ENCODE results near the gene SPRED1.
A peak's percentile ranks its signal among the peaks of the same experiment; 100 is the strongest.

Gene SPRED1

DNA sequence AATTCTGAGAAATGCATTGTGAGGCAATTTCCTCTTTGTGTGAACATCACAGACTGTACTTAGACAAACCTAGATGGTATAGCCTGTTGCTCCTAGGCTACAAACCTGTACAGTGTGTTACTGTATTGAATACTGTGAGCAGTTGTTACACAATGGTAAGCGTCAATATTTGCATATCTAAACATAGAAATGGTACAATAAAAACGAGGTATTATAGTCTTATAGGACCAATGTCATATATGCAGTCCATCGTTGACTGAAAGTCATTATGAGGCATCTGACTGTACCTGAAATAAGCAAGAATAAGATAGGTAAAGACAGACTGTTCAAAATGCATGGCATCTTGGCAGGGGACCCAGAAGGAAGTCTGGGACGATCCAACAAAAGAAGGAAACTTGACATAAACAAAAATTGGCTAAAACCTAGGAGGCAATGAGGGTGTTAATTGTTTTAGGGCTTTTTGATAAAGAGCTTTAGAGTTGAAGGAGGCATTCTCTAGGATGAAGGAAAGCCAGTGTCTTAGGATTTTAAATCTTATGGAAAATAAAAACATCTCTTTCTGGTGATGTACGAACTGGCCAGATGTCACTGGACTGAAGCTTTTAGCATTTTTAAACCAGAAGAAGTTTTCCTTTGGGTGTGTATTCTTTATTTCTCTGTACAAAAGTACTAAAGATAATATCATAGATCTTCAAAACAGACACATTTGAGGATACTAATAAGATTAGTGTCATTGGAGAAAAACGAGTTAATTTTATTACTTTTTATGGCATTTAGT, 9.2 kb upstream of the SPRED1 start (continued):
- TF ChIP-seq, protein P1, sequence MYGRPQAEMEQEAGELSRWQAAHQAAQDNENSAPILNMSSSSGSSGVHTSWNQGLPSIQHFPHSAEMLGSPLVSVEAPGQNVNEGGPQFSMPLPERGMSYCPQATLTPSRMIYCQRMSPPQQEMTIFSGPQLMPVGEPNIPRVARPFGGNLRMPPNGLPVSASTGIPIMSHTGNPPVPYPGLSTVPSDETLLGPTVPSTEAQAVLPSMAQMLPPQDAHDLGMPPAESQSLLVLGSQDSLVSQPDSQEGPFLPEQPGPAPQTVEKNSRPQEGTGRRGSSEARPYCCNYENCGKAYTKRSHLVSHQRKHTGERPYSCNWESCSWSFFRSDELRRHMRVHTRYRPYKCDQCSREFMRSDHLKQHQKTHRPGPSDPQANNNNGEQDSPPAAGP (tag by site-specific recombination; IDR thresholded peaks at IDR 0.05) = no peak
- TF ChIP-seq ZNF561 (tag by site-specific recombination; IDR thresholded peaks at IDR 0.05; ENCODE audit: borderline replicate concordance) = no peak
- TF ChIP-seq, protein P2, sequence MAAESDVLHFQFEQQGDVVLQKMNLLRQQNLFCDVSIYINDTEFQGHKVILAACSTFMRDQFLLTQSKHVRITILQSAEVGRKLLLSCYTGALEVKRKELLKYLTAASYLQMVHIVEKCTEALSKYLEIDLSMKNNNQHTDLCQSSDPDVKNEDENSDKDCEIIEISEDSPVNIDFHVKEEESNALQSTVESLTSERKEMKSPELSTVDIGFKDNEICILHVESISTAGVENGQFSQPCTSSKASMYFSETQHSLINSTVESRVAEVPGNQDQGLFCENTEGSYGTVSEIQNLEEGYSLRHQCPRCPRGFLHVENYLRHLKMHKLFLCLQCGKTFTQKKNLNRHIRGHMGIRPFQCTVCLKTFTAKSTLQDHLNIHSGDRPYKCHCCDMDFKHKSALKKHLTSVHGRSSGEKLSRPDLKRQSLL (tag by site-specific recombination; IDR thresholded peaks at IDR 0.05) = no peak

DNA sequence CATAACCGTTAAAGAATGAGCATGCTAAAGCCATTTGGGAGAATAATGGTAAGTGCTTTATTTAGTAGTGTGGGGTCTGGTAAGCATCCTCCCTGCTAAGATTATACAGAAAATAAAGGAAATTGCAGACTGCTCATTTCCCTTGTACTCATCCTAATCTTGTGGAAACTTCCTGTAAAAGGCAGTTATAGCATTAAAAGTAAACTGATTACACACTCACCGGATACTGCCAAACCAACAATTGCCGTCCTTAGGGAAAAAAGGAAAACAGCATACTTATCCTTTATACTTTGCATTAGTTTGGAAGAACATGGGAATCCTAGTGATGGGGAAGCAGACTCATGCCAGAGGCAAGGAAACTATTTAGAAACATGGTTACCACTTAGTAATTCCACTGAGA, 5.3 kb upstream of the SPRED1 start:
- POLR2A ChIA-PET = no interaction called here

DNA sequence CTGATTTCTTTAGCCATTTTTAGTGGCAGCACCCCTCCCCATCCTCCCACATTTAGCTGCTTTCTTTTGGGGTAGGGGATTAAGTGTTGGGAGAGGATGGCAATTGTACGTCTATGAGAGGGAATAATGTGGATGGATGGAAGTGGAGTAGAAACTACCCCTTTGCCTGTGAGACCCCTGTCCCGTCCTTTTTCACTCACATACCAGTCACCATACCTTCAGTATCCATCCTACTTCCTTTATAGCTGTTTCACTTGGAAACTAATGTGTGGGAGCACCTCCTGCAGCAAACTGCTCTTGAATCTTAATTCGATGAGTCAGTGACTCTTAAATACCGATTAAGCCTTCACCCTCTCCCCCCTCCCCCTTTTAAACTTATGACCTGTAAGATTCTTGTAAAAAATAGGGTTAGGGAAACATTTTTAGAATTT, 730 bp downstream of the SPRED1 start:
- Histone ChIP-seq H3K27ac (ENCODE audit: extremely low read depth, low read depth, low read length) (peak overlapping the region; percentile 88; the same call in 1 of the 2 replicates), H3K4me3 (ENCODE audit: low read depth, low read length) (peak overlapping the region; percentile 79)
- POLR2A ChIA-PET = interaction anchor here (1.1 to 2.3 kb wide), 2 partner anchors 25 to 181 kb away, joined by 3 to 6 read pairs; no protein-coding TSS in a partner anchor
- TF ChIP-seq, protein P3, sequence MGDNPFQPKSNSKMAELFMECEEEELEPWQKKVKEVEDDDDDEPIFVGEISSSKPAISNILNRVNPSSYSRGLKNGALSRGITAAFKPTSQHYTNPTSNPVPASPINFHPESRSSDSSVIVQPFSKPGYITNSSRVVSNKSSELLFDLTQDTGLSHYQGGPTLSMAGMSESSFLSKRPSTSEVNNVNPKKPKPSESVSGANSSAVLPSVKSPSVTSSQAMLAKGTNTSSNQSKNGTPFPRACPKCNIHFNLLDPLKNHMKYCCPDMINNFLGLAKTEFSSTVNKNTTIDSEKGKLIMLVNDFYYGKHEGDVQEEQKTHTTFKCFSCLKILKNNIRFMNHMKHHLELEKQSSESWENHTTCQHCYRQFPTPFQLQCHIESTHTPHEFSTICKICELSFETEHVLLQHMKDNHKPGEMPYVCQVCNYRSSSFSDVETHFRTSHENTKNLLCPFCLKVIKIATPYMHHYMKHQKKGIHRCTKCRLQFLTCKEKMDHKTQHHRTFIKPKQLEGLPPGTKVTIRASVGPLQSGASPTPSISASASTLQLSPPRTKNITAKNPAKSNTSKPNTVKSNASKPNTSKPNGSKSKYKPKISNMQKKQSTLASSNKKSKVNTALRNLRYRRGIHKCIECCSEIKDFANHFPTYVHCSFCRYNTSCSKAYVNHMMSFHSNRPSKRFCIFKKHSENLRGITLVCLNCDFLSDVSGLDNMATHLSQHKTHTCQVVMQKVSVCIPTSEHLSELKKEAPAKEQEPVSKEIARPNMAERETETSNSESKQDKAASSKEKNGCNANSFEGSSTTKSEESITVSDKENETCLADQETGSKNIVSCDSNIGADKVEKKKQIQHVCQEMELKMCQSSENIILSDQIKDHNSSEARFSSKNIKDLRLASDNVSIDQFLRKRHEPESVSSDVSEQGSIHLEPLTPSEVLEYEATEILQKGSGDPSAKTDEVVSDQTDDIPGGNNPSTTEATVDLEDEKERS (tag by site-specific recombination; IDR thresholded peaks at IDR 0.05) = no peak
- TF ChIP-seq ZNF354C (tag by site-specific recombination; IDR thresholded peaks at IDR 0.05; ENCODE audit: borderline replicate concordance, low read depth) (no peak), ZFP41 (tag by site-specific recombination; IDR thresholded peaks at IDR 0.05; ENCODE audit: borderline replicate concordance) (no peak), ZFP69B (tag by site-specific recombination; IDR thresholded peaks at IDR 0.05) (no peak), ZNF366 (tag by site-specific recombination; conservative IDR thresholded peaks at IDR 0.05) (peak; percentile 65; the same call in 1 of the 2 replicates), ZNF146 (tag by site-specific recombination; IDR thresholded peaks at IDR 0.05) (no peak), ZNF549 (tag by site-specific recombination; IDR thresholded peaks at IDR 0.05) (no peak), TRIM28 (IDR thresholded peaks at IDR 0.05; ENCODE audit: borderline replicate concordance, low read length) (no peak), ZNF768 (tag by site-specific recombination; IDR thresholded peaks at IDR 0.05) (no peak), EGR2 (tag by site-specific recombination; IDR thresholded peaks at IDR 0.05; ENCODE audit: low read depth) (peak; percentile 55), ZNF132 (tag by site-specific recombination; IDR thresholded peaks at IDR 0.05; ENCODE audit: borderline replicate concordance) (no peak), SP7 (tag by site-specific recombination; IDR thresholded peaks at IDR 0.05) (peak; percentile 38; the same call in 1 of the 2 replicates), MYNN (tag by site-specific recombination; IDR thresholded peaks at IDR 0.05; ENCODE audit: borderline replicate concordance) (no peak), ZNF10 (tag by site-specific recombination; IDR thresholded peaks at IDR 0.05) (no peak), SP2 (tag by site-specific recombination; IDR thresholded peaks at IDR 0.05) (no peak), ZNF48 (tag by site-specific recombination; IDR thresholded peaks at IDR 0.05) (no peak)
- TF ChIP-seq, protein P4, sequence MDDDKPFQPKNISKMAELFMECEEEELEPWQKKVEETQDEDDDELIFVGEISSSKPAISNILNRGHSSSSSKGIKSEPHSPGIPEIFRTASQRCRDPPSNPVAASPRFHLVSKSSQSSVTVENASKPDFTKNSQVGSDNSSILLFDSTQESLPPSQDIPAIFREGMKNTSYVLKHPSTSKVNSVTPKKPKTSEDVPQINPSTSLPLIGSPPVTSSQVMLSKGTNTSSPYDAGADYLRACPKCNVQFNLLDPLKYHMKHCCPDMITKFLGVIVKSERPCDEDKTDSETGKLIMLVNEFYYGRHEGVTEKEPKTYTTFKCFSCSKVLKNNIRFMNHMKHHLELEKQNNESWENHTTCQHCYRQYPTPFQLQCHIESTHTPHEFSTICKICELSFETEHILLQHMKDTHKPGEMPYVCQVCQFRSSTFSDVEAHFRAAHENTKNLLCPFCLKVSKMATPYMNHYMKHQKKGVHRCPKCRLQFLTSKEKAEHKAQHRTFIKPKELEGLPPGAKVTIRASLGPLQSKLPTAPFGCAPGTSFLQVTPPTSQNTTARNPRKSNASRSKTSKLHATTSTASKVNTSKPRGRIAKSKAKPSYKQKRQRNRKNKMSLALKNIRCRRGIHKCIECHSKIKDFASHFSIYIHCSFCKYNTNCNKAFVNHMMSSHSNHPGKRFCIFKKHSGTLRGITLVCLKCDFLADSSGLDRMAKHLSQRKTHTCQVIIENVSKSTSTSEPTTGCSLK (tag by site-specific recombination; IDR thresholded peaks at IDR 0.05) = no peak

More for the DNA sequence above, 5.3 kb upstream of the SPRED1 start:
- Histone ChIP-seq H3K4me1 (ENCODE audit: control insufficient read depth, insufficient read depth, low read length) (0 out of 2 replicates have a peak, but pooled peaks cover 2% of the 10 kb centered on the region), H3K9me3 (ENCODE audit: control insufficient read depth, insufficient read depth, low read depth, low read length) (no peaks in the 10 kb centered on the region), H3K27ac (ENCODE audit: extremely low read depth, low read depth, low read length) (no peak overlapping the region), H3K36me3 (ENCODE audit: control insufficient read depth in 2 of 2, insufficient read depth in 1 of 2, low read length in 2 of 2) (no peaks in the 10 kb centered on the region), H3K4me3 (ENCODE audit: low read depth, low read length) (no peak overlapping the region)
- CTCF ChIA-PET = interaction anchor here (0.7 kb wide), 1 partner anchor 29 kb away, joined by 3 read pairs; no protein-coding TSS in a partner anchor
- TF ChIP-seq ZNF768 (tag by site-specific recombination; IDR thresholded peaks at IDR 0.05) = no peak
- TF ChIP-seq MEIS1 (CRISPR knock-in tag; IDR thresholded peaks at IDR 0.05; ENCODE audit: borderline replicate concordance) = no peak
- no peak for TF ChIP-seq SP3 (tag by site-specific recombination; IDR thresholded peaks at IDR 0.05)
- TF ChIP-seq ZEB2 (tag by site-specific recombination; IDR thresholded peaks at IDR 0.05) = no peak
- TF ChIP-seq, protein P5, sequence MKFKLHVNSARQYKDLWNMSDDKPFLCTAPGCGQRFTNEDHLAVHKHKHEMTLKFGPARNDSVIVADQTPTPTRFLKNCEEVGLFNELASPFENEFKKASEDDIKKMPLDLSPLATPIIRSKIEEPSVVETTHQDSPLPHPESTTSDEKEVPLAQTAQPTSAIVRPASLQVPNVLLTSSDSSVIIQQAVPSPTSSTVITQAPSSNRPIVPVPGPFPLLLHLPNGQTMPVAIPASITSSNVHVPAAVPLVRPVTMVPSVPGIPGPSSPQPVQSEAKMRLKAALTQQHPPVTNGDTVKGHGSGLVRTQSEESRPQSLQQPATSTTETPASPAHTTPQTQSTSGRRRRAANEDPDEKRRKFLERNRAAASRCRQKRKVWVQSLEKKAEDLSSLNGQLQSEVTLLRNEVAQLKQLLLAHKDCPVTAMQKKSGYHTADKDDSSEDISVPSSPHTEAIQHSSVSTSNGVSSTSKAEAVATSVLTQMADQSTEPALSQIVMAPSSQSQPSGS (tag by site-specific recombination; IDR thresholded peaks at IDR 0.05; ENCODE audit: low read depth) = no peak
- TF ChIP-seq ZNF473 (tag by site-specific recombination; IDR thresholded peaks at IDR 0.05) = no peak
- TF ChIP-seq ZNF792 (tag by site-specific recombination; IDR thresholded peaks at IDR 0.05) = no peak

More for the DNA sequence above, 730 bp downstream of the SPRED1 start:
- CTCF ChIA-PET = interaction anchor here (0.6 to 1.5 kb wide), 3 partner anchors 251 to 257 kb away, joined by 3 to 7 read pairs (median 3); no protein-coding TSS in a partner anchor
- no peaks in the 10 kb centered on the region for H3K9me3 ChIP-seq (ENCODE audit: control insufficient read depth, insufficient read depth, low read depth, low read length)
- no peaks in the 10 kb centered on the region for H3K36me3 ChIP-seq (ENCODE audit: control insufficient read depth in 2 of 2, insufficient read depth in 1 of 2, low read length in 2 of 2)
- peaks cover 7% of the 10 kb centered on the region; the same call in 1 of the 2 replicates for H3K4me1 ChIP-seq (ENCODE audit: control insufficient read depth, insufficient read depth, low read length)
